Stimulated activated CD8-positive, alpha-beta memory T cell treated with anti-CD3 and anti-CD28 coated beads, Interleukin-4, amount 100 ng/mL, for 48 hours (primary cell): ENCODE data around the gene CISD3.
A peak's percentile ranks its signal among the peaks of the same experiment; 100 is the strongest.

Experiments used
- DNase-seq: peaks from one replicate; pipeline ENCODE4 v3.0.0-alpha.2; 2020

The CISD3 gene

GRCh38 chr17:38746004-38746848 lies 16.1 kb downstream of the CISD3 start:
- no peak for DNase-seq

- no peak for DNase-seq
Observed at GRCh38 chr17:38746849-38747462, 16.8 kb downstream of the CISD3 start.

- DNase-seq, result peak; percentile 46
Observed at GRCh38 chr17:38747463-38748148, 17.5 kb downstream of the CISD3 start.

- DNase-seq, result peak; percentile 54
Observed at GRCh38 chr17:38748149-38748891, 18.2 kb downstream of the CISD3 start, which contains the start of gene PCGF2. PCGF2 (minus strand) TSS chr17:38748336; CDS start chr17:38740402, 7,934 bp downstream.

- DNase-seq, result no peak
Observed at GRCh38 chr17:38748892-38749222, 18.7 kb downstream of the CISD3 start.

GRCh38 chr17:38749223-38750043 lies 19.3 kb downstream of the CISD3 start:
- DNase-seq, result no peak

GRCh38 chr17:38750044-38750311 lies 19.8 kb downstream of the CISD3 start:
- no peak for DNase-seq

- DNase-seq, result no peak
Observed at GRCh38 chr17:38750312-38751121, 20.4 kb downstream of the CISD3 start.

- no peak for DNase-seq
Observed at GRCh38 chr17:38751144-38751807, 21.1 kb downstream of the CISD3 start.

GRCh38 chr17:38751808-38752307 lies 21.7 kb downstream of the CISD3 start:
- peak; percentile 95 for DNase-seq

GRCh38 chr17:38752308-38753070 lies 22.3 kb downstream of the CISD3 start, which contains the start of gene PSMB3:
PSMB3 (plus strand) TSS chr17:38752741; CDS start chr17:38752827, 86 bp downstream.
- peak; percentile 97 for DNase-seq

- DNase-seq, result no peak
Observed at GRCh38 chr17:38753071-38753506, 22.9 kb downstream of the CISD3 start.

- DNase-seq, result peak; percentile 53
Observed at GRCh38 chr17:38761612-38762011, 31.5 kb downstream of the CISD3 start.

- DNase-seq, result no peak
Observed at GRCh38 chr17:38762231-38762630, 32.1 kb downstream of the CISD3 start.

GRCh38 chr17:38766341-38766740 lies 36.2 kb downstream of the CISD3 start:
- DNase-seq, result no peak

- DNase-seq, result no peak
Observed at GRCh38 chr17:38768417-38768816, 38.3 kb downstream of the CISD3 start.

- no peak for DNase-seq
Observed at GRCh38 chr17:38773258-38773657, 43.1 kb downstream of the CISD3 start.

GRCh38 chr17:38777641-38778250 lies 47.6 kb downstream of the CISD3 start:
- no peak for DNase-seq
